A549 (cell line): ENCODE measurements around the gene DACH1.

Experiments
- EP300 ChIP-seq, 2 experiments: fragments of >200 bp; sonication (Bioruptor Twin); formaldehyde crosslinking; IDR thresholded peaks; 2 replicates in 1 of 2; 3 replicates in 1 of 2; pipeline ENCODE4 v1.6.1; 2016 to 2017
- FOSB ChIP-seq: fragments of 250-450 bp; sonication (Bioruptor Pico); IDR thresholded peaks from 2 replicates; pipeline ENCODE4 v1.5.0; 2020; ENCODE audit warnings: mild to moderate bottlenecking, moderate library complexity
- HOXA7 ChIP-seq: fragments of 250-450 bp; sonication (Bioruptor Pico); IDR thresholded peaks from 2 replicates; pipeline ENCODE4 v1.5.0; 2020; ENCODE audit warnings: mild to moderate bottlenecking, moderate library complexity
- KDM1A ChIP-seq: fragments of 200-600 bp; sonication (generic); IDR thresholded peaks from 2 replicates; pipeline ENCODE4 v1.6.1; 2016; ENCODE audit warnings: low read depth, mild to moderate bottlenecking
- KDM5A ChIP-seq: fragments of 200-600 bp; sonication (generic); IDR thresholded peaks from 2 replicates; pipeline ENCODE4 v1.6.1; 2016; ENCODE audit warnings: antibody characterized with exemption, mild to moderate bottlenecking
- MYC ChIP-seq: IDR thresholded peaks from 2 replicates; pipeline ENCODE4 v1.6.1; 2012; ENCODE audit warnings: mild to moderate bottlenecking, inconsistent platforms, low read length, improper control_type of control experiment, borderline replicate concordance
- NR3C1 ChIP-seq: fragments of >200 bp; sonication (Bioruptor Twin); formaldehyde crosslinking; IDR thresholded peaks from 3 replicates; pipeline ENCODE4 v1.6.1; 2017
- RAD21 ChIP-seq, 2 experiments: fragments of >200 bp in 1 of 2; sonication (Bioruptor Twin) in 1 of 2; formaldehyde crosslinking in 1 of 2; IDR thresholded peaks in 1 of 2; conservative IDR thresholded peaks in 1 of 2; 2 replicates in 1 of 2; 3 replicates in 1 of 2; pipeline ENCODE4 v1.6.1; 2012 to 2018; ENCODE audit warnings: inconsistent platforms in 1 of 2
- REST ChIP-seq: fragments of 200-600 bp; sonication (generic); IDR thresholded peaks from 2 replicates; pipeline ENCODE4 v1.6.1; 2016; ENCODE audit warnings: antibody characterized with exemption, mild to moderate bottlenecking, moderate library complexity
- RFX5 ChIP-seq: fragments of 450-650 bp; IDR thresholded peaks from 2 replicates; pipeline ENCODE4 v1.7.1; 2014; ENCODE audit warnings: antibody characterized with exemption, mild to moderate bottlenecking, moderate library complexity
- SMC3 ChIP-seq: fragments of >200 bp; sonication (Bioruptor Twin); formaldehyde crosslinking; IDR thresholded peaks from 3 replicates; pipeline ENCODE4 v1.6.1; 2018; ENCODE audit warnings: inconsistent platforms
- TF ChIP-seq, protein P1 (sequence below): fragments of >200 bp; sonication (Bioruptor Twin); formaldehyde crosslinking; IDR thresholded peaks from 3 replicates; pipeline ENCODE4 v1.5.1; 2016
- TF ChIP-seq, protein P2 (sequence below): fragments of >200 bp; sonication (Bioruptor Twin); formaldehyde crosslinking; IDR thresholded peaks from 3 replicates; pipeline ENCODE4 v1.6.1; 2016

- TF ChIP-seq FOSB (CRISPR knock-in tag): no peak
- TF ChIP-seq REST: no peak
- no peak for TF ChIP-seq RFX5
- TF ChIP-seq, protein P1, sequence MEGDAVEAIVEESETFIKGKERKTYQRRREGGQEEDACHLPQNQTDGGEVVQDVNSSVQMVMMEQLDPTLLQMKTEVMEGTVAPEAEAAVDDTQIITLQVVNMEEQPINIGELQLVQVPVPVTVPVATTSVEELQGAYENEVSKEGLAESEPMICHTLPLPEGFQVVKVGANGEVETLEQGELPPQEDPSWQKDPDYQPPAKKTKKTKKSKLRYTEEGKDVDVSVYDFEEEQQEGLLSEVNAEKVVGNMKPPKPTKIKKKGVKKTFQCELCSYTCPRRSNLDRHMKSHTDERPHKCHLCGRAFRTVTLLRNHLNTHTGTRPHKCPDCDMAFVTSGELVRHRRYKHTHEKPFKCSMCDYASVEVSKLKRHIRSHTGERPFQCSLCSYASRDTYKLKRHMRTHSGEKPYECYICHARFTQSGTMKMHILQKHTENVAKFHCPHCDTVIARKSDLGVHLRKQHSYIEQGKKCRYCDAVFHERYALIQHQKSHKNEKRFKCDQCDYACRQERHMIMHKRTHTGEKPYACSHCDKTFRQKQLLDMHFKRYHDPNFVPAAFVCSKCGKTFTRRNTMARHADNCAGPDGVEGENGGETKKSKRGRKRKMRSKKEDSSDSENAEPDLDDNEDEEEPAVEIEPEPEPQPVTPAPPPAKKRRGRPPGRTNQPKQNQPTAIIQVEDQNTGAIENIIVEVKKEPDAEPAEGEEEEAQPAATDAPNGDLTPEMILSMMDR: no peak
- TF ChIP-seq NR3C1: no peak
- no peak for TF ChIP-seq RAD21 (conservative IDR thresholded peaks at IDR 0.05 in 1 of 2, IDR thresholded peaks at IDR 0.05 in 1 of 2)
- no peak for TF ChIP-seq EP300 (IDR thresholded peaks at IDR 0.05)
- no peak for TF ChIP-seq KDM5A
- no peak for TF ChIP-seq MYC
- no peak for TF ChIP-seq HOXA7 (CRISPR knock-in tag)
- TF ChIP-seq KDM1A: no peak
- TF ChIP-seq SMC3: no peak
- TF ChIP-seq, protein P2, sequence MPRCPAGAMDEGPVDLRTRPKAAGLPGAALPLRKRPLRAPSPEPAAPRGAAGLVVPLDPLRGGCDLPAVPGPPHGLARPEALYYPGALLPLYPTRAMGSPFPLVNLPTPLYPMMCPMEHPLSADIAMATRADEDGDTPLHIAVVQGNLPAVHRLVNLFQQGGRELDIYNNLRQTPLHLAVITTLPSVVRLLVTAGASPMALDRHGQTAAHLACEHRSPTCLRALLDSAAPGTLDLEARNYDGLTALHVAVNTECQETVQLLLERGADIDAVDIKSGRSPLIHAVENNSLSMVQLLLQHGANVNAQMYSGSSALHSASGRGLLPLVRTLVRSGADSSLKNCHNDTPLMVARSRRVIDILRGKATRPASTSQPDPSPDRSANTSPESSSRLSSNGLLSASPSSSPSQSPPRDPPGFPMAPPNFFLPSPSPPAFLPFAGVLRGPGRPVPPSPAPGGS: no peak
Observed at GRCh38 chr13:71597150-71597549, 269.9 kb downstream of the DACH1 start.
